H9 (cell line): Measurements from ENCODE around the gene UCP2. TPM values are rescaled to one million over a fixed set of nuclear protein-coding genes. Genes with fewer than 3 reads are reported as not detected.

ENCODE experiments used
- DNase-seq: peaks from one replicate; pipeline ENCODE4 v3.0.0-alpha.2; 2017
- H2AFZ ChIP-seq: one replicate; pipeline ENCODE4 v1.6.1; 2013; ENCODE audit warnings: mild to moderate bottlenecking, low read length, control low read depth, moderate library complexity
- H2AK5ac ChIP-seq: 2 replicates; pipeline ENCODE4 v1.6.1; 2013; ENCODE audit warnings: low read length, control low read depth, mixed read lengths; ENCODE audit not compliant: insufficient read length
- H2BK120ac ChIP-seq: one replicate; pipeline ENCODE4 v1.6.1; 2013; ENCODE audit warnings: low read depth, mild to moderate bottlenecking, low read length, control low read depth, inconsistent platforms; ENCODE audit not compliant: poor library complexity, severe bottlenecking
- H2BK12ac ChIP-seq: 2 replicates; pipeline ENCODE4 v1.6.1; 2013; ENCODE audit warnings: low read length, control low read depth, mixed read lengths, low read depth; ENCODE audit not compliant: insufficient read length
- H2BK15ac ChIP-seq: 2 replicates; pipeline ENCODE4 v1.6.1; 2013; ENCODE audit warnings: low read depth, low read length, control low read depth
- H2BK20ac ChIP-seq: one replicate; pipeline ENCODE4 v1.6.1; 2013; ENCODE audit warnings: low read depth, mild to moderate bottlenecking, low read length, control low read depth, inconsistent platforms; ENCODE audit not compliant: poor library complexity, severe bottlenecking
- H2BK5ac ChIP-seq: 2 replicates; pipeline ENCODE4 v1.6.1; 2013; ENCODE audit warnings: low read length, control low read depth, mixed read lengths; ENCODE audit not compliant: insufficient read length
- H3K14ac ChIP-seq: 2 replicates; pipeline ENCODE4 v1.6.1; 2013; ENCODE audit warnings: low read length, control low read depth; ENCODE audit not compliant: insufficient read depth
- H3K18ac ChIP-seq: 2 replicates; pipeline ENCODE4 v1.6.1; 2013; ENCODE audit warnings: low read depth, mild to moderate bottlenecking, mixed read lengths, low read length, control low read depth; ENCODE audit not compliant: insufficient read length
- H3K23ac ChIP-seq: 2 replicates; pipeline ENCODE4 v1.6.1; 2013; ENCODE audit warnings: low read length, control low read depth, mixed read lengths, low read depth; ENCODE audit not compliant: insufficient read length
- H3K23me2 ChIP-seq: 2 replicates; pipeline ENCODE4 v1.6.1; 2013; ENCODE audit warnings: low read depth, mild to moderate bottlenecking, mixed read lengths, low read length, control low read depth; ENCODE audit not compliant: insufficient read length, poor library complexity, severe bottlenecking
- H3K27ac ChIP-seq: 2 replicates; pipeline ENCODE4 v1.5.1; 2013; ENCODE audit warnings: low read length, control low read depth, mixed read lengths, low read depth; ENCODE audit not compliant: insufficient read length
- H3K27me3 ChIP-seq: 2 replicates; pipeline ENCODE4 v1.6.1; 2013; ENCODE audit warnings: low read length, control low read depth, inconsistent platforms; ENCODE audit not compliant: insufficient read depth
- H3K4ac ChIP-seq: 2 replicates; pipeline ENCODE4 v1.6.1; 2013; ENCODE audit warnings: low read depth, mild to moderate bottlenecking, control low read depth, inconsistent platforms, low read length, moderate library complexity
- H3K4me1 ChIP-seq: 2 replicates; pipeline ENCODE4 v1.6.1; 2013; ENCODE audit warnings: low read length, control low read depth, inconsistent platforms; ENCODE audit not compliant: insufficient read depth
- H3K4me2 ChIP-seq: 2 replicates; pipeline ENCODE4 v1.6.1; 2013; ENCODE audit warnings: low read length, control low read depth, mixed read lengths; ENCODE audit not compliant: insufficient read length, insufficient read depth
- H3K56ac ChIP-seq: 2 replicates; pipeline ENCODE4 v1.6.1; 2013; ENCODE audit warnings: low read depth, mild to moderate bottlenecking, mixed read lengths, low read length, control low read depth; ENCODE audit not compliant: insufficient read length
- H3K79me1 ChIP-seq: 2 replicates; pipeline ENCODE4 v1.6.1; 2013; ENCODE audit warnings: low read depth, mild to moderate bottlenecking, moderate library complexity, low read length, control low read depth, inconsistent platforms; ENCODE audit not compliant: insufficient read depth, poor library complexity, severe bottlenecking
- H3K79me2 ChIP-seq: 2 replicates; pipeline ENCODE4 v1.6.1; 2013; ENCODE audit warnings: low read length, control low read depth, inconsistent platforms; ENCODE audit not compliant: insufficient read depth
- H3K9ac ChIP-seq: 2 replicates; pipeline ENCODE4 v1.6.1; 2013; ENCODE audit warnings: low read length, control low read depth, mixed read lengths; ENCODE audit not compliant: insufficient read length; ENCODE audit errors: extremely low read depth
- H3K9me3 ChIP-seq: one replicate; pipeline ENCODE4 v1.6.1; 2013; ENCODE audit warnings: low read depth, low read length, inconsistent platforms; ENCODE audit not compliant: control insufficient read depth
- H3T11ph ChIP-seq: one replicate; pipeline ENCODE4 v1.6.1; 2013; ENCODE audit warnings: mild to moderate bottlenecking, low read length, control low read depth, inconsistent platforms
- H4K20me1 ChIP-seq: one replicate; pipeline ENCODE4 v1.6.1; 2013; ENCODE audit not compliant: control insufficient read depth, insufficient read length, insufficient read depth
- H4K5ac ChIP-seq: 2 replicates; pipeline ENCODE4 v1.6.1; 2013; ENCODE audit warnings: low read depth, mild to moderate bottlenecking, mixed read lengths, low read length, control low read depth; ENCODE audit not compliant: insufficient read length
- H4K8ac ChIP-seq: replicated peaks from 2 replicates; pipeline ENCODE4 v1.6.1; 2013; ENCODE audit warnings: low read length, control low read depth, mixed read lengths, low read depth; ENCODE audit not compliant: insufficient read length
- H4K91ac ChIP-seq: 2 replicates; pipeline ENCODE4 v1.6.1; 2013; ENCODE audit warnings: low read depth, mild to moderate bottlenecking, moderate library complexity, mixed read lengths, low read length, control low read depth; ENCODE audit not compliant: insufficient read length
- H3K27ac Mint-ChIP-seq, 3 experiments: 2 replicates in 2 of 3; 3 replicates in 1 of 3; pipeline ENCODE4 v1.8.0; 2020 to 2021; ENCODE audit warnings: mixed read lengths in 3 of 3, mild to moderate bottlenecking in 1 of 3, moderate library complexity in 1 of 3
- H3K27me3 Mint-ChIP-seq: 2 replicates; pipeline ENCODE4 v1.8.0; 2021; ENCODE audit warnings: low read depth, mild to moderate bottlenecking, moderate library complexity, mixed read lengths
- H3K36me3 Mint-ChIP-seq, 3 experiments: 2 replicates in 2 of 3; 3 replicates in 1 of 3; pipeline ENCODE4 v1.8.0; 2020 to 2021; ENCODE audit warnings: low read depth in 3 of 3, mixed read lengths in 3 of 3; ENCODE audit not compliant: insufficient read depth in 1 of 3
- H3K4me1 Mint-ChIP-seq, 2 experiments: 2 replicates each; pipeline ENCODE4 v1.8.0; 2020; ENCODE audit warnings: mixed read lengths in 2 of 2
- H3K4me3 Mint-ChIP-seq, 2 experiments: 2 replicates in 1 of 2; 3 replicates in 1 of 2; pipeline ENCODE4 v1.8.0; 2020 to 2021; ENCODE audit warnings: mild to moderate bottlenecking in 2 of 2, mixed read lengths in 2 of 2, moderate library complexity in 1 of 2
- H3K9me3 Mint-ChIP-seq, 2 experiments: 2 replicates in 1 of 2; 3 replicates in 1 of 2; pipeline ENCODE4 v1.8.0; 2020; ENCODE audit warnings: mild to moderate bottlenecking in 2 of 2, mixed read lengths in 2 of 2, moderate library complexity in 1 of 2
- CTCF ChIP-seq: fragments of 200-600 bp; sonication (generic); conservative IDR thresholded peaks from 3 replicates; pipeline ENCODE4 v1.8.0; 2021; ENCODE audit warnings: antibody characterized with exemption, mild to moderate bottlenecking
- WGBS: extraction: QIAGEN DNeasy Blood & Tissue Kit; methylation state at CpG from one replicate; pipeline ENCODE4 v1.1.7; 2013; ENCODE audit warnings: missing lambda C conversion rate, low lambda C conversion rate, mixed read lengths; ENCODE audit not compliant: insufficient read length; ENCODE audit errors: extremely low coverage; 5-methylcytosine and 5-hydroxymethylcytosine counted together
- total RNA-seq: library from RNA; stranded (reverse); gene quantifications from 2 replicates; pipeline ENCODE4 v1.2.1, GENCODE V29; 2021

Gene UCP2
- total RNA-seq, 1 experiment from 2014 or later: 62.1 TPM

GRCh38 chr11:73998846-73999575 is 16.4 kb upstream of the UCP2 start:
- no peak overlapping the region for H2AK5ac ChIP-seq
- H2BK120ac ChIP-seq: no peak overlapping the region
- no peak overlapping the region for H4K8ac ChIP-seq
- H3K18ac ChIP-seq: no peak overlapping the region
- H3K27me3 ChIP-seq: no peaks in the 10 kb centered on the region
- no peak overlapping the region for H2AFZ ChIP-seq
- no peaks in the 10 kb centered on the region for H3K79me2 ChIP-seq
- H3K9me3 ChIP-seq: no peaks in the 10 kb centered on the region
- no peak overlapping the region for H3K4ac ChIP-seq
- H2BK5ac ChIP-seq: no peak overlapping the region
- H3K14ac ChIP-seq: no peak overlapping the region
- H2BK12ac ChIP-seq: no peak overlapping the region
- Mint-ChIP-seq H3K36me3 (no peaks in the 10 kb centered on the region; a peak in 1 of 7 replicates), H3K9me3 (no peaks in the 10 kb centered on the region), H3K27ac (no peak overlapping the region; a peak in 1 of 7 replicates), H3K4me3 (no peak overlapping the region), H3K27me3 (no peaks in the 10 kb centered on the region; the same call in 1 of the 2 replicates), H3K4me1 (peaks cover 9 to 14% of the 10 kb centered on the region in 2 experiments)
- no peak overlapping the region for H3K4me2 ChIP-seq
- no peaks in the 10 kb centered on the region for H4K20me1 ChIP-seq
- H3K79me1 ChIP-seq: no peaks in the 10 kb centered on the region
- no peaks in the 10 kb centered on the region for H3K23me2 ChIP-seq
- no peak overlapping the region for H3K23ac ChIP-seq
- no peak overlapping the region for H3K9ac ChIP-seq
- no peak overlapping the region for H2BK20ac ChIP-seq
- DNase-seq: no peak
- H3K4me1 ChIP-seq: no peaks in the 10 kb centered on the region
- no peak overlapping the region for H4K5ac ChIP-seq
- no peak overlapping the region for H2BK15ac ChIP-seq
- H3K27ac ChIP-seq: no peak overlapping the region
- no peak for TF ChIP-seq CTCF
- H4K91ac ChIP-seq: no peak overlapping the region
- H3K56ac ChIP-seq: no peak overlapping the region
- H3T11ph ChIP-seq: no peak overlapping the region
- no CpG with 5 or more reads among the region's 13 CpGs for WGBS
